NCI-H1105 (cell line): ENCODE data around the gene HAUS7.
A peak's percentile ranks its signal among the peaks of the same experiment; 100 is the strongest.

Experiments
- DNase-seq: peaks from one replicate; lab custom pipeline; 2025; lab: John Stamatoyannopoulos, UW

HAUS7 gene

DNA sequence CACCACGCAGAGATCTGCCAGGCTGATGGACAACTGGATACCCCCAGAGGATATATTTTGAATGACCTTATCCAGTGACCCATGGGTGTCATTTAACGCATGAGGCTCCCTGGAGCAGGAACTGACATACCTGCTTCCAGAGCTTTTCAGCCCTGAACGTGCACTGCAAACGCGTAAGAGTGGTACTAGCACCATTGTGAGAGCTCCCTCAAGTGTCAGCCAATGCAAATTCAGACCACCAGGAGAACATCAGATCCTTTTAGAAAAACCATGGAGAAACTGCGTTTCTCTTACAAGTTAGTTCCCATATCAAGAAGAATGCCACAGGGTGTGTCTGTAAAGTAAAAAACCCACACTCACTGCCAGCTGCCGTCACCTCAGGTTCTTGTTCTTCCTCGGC, 31.8 kb downstream of the HAUS7 start:
- no peak for DNase-seq

DNA sequence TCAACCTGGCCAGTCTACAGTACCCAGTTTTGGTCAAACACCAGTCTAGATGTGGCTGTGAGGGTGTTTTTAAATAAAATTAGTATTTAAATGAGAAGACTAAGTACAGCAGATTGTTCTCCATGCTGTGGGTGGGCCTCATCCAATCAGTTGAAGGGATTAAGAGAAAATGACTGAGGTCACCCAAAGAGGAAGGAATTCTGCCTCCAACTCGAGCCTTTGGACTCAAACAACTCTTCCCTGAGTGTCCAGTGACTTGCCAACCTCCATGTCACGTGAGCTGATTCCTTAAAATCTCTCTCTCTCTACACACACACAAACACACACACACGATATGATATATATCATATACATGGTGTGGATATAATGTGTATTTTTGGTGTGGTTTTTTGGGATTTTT, 34.5 kb downstream of the HAUS7 start:
- no peak for DNase-seq

DNA sequence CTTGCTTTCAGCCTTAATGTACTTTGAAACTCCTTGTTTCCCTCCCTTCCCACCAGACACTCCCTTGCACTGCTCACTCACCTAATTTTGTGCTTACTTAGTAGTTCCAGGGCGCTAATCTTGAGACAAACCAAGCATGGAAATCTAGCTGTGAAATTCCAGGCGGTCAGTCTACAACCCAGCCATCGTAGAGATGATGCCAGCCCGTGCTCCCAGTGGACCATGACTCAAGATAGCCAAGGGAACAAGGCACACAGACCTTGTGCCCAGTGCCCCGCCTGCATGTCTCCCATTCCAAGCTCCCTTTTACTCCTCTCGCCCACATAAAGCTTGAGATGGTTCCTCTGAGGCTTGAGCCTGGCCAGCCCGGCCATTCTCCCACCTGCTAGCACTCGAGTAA, 35.6 kb downstream of the HAUS7 start:
- no peak for DNase-seq

DNA sequence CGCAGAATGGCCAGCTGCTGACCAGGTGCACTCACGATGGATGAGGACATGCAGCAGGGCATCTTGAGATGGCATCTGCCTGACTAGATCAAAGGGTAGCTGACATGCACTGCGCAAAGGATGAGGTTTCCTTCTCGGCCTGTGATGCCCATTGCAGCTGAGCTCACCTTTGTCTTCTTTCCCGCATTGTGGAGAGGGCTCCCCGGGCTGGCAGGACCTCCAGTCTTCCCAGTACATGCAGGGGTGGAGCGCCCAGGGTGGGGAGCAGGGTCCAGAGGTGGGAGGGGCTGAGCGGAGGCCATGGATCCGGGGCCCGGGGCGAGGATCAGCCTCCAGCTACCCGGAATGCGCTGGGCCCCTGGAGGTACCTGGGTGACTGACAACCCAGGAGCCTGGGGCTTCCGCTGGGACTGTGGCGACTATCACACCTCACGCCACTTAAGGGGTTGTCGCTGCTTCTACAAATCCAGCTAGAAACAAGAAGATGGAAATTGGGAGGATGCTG, 36.5 kb downstream of the HAUS7 start:
- no peak for DNase-seq

DNA sequence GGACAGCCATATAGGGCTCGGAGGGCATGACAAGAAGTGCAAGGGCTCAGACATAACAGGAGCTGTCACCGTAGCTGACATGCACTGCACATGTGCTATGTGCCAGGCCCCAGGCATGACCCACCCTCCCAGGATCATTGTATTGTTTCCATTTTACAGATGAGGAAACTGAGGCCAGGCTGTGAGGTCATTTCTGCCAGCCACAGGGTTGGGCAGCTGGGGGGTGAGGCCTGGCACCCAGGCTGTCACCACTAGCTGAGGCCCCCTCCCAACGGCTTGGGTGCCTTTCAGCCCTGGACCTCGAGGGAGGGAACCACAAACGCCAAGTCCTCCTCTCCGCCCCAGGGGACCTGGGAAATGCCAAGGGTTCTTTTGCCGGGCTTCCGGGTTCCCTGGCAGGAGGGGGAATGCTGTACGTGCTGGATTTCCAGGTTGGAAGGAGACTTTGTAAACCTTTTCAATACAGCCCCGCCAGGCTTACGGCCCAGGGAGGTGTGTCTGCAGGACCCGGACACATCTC, 37.2 kb downstream of the HAUS7 start:
- no peak for DNase-seq

DNA sequence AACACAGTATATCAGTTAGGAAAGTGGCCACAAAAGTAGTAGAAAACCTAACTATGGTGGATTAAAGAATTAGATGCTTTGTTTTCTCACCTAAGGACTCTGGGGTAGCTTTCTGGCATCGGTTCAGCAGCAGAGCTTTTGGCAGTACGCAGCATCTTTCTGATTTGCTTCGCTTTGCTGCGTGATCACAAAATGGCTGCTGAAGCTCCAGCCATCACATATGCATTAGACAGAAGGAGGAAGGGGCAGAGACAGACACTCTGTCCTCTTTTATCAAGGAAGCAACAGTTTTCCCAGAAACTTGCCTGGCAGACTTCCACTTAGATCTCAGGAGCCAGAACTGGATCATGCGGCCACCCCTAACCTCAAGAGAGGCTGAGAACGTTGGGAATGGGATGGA, 39.6 kb downstream of the HAUS7 start:
- no peak for DNase-seq

DNA sequence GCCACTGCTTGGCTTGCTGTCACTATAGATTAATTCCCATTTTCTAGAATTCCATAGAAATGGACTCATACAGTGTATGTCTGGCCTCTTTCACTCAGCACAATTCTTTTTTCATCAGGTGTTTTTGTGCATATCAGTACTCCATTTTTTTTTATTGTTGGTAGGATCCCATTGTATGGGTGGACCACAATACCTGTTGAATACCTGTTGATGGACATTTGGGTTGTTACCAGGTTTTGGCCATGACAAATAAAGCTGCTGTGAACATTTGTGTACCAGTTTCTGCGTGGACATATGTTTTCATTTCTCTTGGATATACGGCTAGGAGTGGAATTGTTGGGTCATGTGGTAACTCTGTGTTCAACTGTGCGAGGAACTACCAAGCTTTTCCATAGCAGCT, 44.2 kb downstream of the HAUS7 start:
- no peak for DNase-seq

DNA sequence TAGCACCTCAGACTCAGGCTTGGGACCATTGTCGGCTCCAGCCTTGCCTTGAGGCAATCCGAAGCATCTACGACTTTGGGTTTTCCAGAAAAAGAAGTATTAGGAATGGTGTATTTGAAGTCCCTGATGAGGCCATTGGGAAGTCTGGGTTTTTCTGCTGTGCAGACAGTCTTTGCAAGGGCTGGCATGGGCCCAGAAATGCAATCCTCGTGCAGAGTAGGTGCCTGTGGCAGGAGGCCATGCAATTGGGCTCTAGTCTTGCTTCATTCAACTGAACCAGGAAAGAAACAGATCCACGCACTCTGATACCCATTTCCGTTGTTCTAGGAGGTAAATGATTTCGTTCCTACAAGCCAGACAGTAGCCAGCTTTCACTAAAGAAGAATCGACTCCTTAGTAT, 46.7 kb downstream of the HAUS7 start:
- DNase-seq, result no peak

DNA sequence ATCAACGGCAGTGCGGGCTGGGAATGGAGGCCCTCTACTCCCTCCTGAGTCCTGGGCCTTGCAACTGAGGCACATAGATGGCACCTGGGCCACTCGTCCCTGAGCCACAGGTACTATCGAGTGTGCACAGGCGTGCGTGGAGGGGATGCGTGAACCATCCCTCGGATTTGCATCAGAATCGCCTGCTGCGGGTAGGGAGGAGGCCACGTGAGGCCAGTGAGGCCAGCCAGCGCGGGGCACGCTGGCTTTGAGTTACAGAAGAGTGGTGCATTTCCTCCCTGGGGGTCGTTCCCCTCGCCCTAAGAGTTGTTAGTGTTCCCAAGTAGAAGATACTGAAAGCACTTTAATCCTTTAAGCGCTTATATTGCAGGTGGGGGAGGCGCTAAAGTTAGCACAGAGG, 48.5 kb downstream of the HAUS7 start:
- DNase-seq, result no peak

DNA sequence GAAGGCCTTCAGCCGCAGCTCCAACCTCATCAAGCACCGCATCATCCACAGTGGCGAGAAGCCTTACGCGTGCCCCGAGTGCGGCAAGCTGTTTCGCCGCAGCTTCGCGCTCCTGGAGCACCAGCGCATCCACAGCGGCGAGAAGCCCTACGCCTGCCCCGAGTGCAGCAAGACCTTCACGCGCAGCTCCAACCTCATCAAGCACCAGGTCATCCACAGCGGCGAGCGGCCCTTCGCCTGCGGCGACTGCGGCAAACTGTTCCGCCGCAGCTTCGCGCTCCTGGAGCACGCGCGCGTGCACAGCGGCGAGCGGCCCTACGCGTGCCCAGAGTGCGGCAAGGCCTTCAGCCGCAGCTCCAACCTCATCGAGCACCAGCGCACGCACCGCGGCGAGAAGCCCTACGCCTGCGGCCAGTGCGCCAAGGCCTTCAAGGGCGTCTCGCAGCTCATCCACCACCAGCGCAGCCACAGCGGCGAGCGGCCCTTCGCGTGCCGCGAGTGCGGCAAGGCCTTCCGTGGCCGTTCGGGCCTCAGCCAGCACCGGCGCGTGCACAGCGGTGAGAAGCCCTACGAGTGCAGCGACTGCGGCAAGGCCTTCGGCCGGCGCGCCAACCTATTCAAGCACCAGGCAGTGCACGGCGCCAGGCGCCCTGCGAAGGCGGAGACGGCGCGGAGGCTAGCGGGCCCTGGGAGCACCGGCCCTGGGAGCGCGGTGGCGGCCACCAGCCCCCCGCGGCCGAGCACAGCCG, 49.4 kb downstream of the HAUS7 start:
- DNase-seq, result no peak

DNA sequence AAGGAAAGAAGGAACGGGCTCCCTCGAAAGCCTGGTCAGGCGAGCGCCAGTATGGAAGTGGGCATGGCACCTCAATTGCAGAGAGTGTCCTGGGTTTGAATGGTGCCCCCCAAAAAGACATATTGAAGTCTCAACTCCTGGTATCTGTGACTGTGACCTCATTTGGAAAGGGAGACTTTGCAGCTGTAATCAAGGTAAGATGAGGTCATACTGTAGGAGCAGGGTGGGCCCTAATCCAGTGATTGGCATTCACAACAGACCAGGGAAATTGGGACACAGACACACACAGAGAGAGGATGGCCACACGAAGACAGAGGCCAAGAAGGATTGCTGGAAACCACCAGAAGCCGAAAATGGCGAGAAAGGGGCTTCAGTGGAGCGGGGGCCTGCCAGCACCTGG, 52.7 kb downstream of the HAUS7 start:
- DNase-seq, result no peak

DNA sequence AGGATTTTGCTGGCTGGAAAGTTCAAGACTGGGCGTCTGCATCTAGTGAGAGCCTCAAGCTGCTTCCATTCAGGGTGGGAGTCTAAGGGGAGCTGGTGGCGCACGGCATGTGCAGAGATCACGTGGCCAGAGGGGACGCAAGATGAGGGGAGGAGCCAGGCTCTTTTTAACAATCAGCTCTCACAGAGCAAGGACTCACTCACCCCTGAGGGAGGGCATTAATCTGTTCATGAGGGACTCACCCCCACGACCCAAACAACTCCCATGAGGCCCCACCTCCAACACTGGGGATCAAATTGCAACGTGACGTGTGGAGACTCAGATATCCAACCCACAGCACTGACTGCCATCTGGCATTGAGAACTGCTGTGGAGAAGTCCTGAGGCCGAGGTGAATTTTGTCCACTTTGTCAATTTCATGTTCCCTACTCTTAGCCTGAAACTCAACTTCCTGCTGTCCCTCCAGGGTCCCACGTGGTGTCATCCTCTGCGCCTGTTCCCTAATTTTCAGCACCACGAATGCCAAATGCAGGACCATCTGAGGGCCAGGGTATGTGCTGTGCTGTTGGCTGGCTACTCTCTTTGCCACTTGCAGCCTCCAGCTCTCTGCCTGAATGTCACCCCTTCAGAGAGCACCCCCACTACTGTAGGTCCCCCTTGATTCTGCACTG, 53.5 kb downstream of the HAUS7 start:
- DNase-seq, result no peak

DNA sequence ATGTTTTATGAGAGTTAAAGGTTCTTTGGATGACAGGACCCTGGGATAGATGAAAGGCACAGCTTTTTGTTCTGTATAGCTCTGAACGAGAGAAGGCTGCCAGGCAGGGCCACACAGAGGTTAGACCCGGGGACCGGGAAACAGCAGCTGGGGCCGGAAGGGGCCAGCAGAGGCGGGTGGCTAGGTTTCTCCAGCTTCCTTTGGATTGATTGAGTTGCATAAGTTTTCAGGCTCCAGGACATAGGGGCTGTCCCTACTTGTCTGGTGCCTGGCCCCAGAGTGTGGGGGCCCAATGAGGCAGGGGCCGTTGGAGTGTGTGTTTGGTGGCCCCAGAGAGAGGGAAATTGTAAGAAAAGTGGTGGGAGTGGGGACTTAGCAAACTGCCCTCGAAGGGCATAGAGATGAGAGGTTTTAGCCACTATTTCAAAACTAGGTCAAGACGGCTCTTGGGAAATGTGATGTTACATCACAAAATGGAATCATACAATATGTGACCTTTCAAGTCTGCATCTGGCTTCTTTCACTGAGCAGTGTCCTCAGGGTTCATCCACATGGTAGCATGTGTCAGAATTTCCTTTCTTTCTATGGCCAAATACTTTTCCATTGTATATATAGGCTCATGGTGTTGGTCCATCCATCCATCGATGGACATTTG, 55.4 kb downstream of the HAUS7 start:
- DNase-seq, result no peak

DNA sequence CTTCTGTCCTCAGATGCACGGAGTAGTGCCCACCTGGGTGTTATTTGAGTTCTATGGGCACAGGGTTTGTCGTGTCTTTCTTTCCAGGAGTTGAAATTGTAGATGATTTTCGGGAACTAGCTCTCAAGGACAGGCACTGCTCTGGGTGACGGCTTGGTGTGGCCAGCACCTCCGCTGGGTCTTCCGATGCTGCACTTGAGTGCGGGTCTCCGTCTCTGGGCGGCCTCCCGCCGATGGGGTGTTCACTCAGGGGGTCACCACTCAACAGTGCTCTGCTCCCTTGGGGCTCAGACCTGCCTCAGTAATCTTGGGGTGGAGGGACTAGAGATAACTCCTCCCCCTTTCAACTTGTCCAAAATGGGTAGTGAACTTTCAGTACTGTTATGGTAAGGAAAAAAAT, 56.6 kb downstream of the HAUS7 start:
- DNase-seq, result no peak

DNA sequence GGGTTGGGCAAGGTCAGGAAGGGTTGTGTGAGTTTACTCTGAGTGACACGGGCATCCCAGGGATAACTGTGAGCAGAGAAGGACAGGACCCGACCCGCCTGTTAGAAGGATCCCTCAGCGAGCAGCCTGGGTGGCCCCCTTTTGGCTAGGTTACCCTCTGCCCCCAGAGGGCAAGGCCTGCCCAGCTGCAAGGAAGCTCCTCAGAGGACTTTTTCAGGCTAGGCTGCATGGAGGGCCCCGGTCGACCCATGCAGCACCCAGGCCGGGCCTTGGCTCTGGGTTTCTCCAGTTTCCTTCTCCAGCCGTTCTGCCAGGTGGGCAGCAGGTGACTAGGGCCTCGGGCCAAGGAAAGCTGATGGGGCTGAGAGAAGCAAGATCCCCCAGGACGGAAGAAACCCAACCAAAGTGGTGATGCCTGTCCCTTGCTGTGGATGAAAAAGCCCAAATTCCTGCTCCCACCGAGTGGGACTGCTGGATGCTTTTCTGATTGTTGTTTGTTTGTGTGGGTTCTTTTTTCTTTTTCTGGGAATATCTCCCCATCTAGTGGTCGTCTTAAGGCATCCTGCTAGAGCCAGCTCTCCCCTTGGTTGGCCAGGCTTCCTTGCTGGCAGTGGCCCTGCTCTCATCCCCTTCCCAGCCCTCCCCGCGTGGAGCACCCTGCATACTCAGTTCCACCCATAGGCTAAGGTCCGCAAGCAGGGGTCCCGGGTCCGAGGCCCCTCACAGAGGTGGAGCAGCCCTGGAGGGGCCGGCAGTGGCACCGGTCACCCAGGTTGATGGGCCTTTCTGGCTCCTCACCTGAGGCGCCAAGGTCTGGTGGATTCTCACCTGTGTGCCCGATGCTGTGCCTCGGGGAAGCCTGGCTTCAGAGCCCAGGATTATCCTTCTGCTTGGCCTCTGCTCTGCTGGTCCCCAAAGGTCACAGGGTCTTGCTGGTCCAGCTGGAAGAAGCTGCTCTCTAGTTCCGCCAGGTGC, 57.3 kb downstream of the HAUS7 start:
- DNase-seq, result no peak

DNA sequence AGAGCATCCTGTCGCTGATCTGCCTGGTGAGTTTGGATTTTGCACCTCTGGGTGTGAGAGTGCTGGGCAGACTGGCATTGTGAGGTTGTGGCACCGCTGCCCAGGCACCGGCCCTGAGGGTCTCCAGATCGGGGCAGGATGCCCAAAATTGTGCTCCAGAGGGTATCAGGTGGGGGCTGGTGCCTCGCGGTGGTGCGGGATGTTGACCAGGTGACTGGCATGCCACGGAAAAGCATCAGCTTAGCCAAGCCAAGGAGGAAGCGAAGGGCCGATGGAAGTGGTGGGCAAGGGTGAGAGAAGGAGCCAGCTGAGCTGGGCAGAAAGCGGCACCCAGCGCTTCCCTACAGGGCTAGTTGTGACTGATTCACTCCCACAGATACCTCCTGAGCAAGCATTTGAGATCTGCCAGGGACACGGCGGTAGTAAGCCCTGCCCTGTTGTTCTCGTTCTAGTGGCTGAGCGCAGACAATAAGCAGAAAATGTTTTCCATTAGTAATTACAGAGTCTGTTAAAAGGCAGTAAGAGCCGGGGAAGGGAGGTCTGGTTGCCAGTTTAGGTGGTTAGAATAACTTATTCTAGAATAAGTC, 58.3 kb downstream of the HAUS7 start:
- DNase-seq, result peak; percentile 67

DNA sequence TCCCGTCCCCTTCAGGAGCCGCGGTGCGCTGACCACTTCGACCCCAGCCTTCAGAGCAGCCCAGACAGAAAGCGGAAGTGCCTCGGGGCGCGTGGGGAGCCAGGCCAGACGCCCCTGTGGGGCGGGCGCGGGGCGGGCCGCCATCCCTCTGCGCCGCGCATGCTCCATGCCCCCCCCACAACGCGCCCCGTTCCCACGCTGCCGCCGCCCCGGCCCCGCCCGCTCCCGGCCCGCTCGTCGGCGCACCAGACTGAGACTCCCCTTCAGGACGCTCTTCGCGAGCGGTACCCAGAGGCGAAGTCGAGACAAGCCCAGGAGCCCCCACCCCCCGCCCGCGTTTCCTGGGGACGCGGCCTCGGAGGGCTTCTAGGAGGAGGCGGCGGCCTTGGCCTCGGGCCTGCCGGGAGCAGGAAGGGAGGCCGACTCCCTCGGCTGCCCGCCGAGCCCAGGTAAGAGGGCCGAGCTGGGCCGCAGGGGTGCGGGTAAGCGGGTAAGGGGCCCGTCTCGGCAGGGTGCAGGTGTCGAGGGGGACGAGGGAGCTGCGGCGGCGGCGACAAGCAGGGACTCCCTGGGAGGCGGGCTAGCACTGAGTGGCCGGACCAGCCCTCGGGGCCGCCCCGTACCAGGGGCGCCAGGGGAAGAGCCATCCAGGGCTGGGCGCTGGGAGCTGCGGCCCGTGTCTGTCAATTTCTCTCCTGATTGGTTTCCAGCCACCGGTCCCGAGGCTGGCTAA, 59.0 kb downstream of the HAUS7 start, which contains the start of gene ZFP92:
Gene ZFP92, plus strand, starts transcription at position 218 of the 733 bp plus-strand sequence. CDS start 6,851 bp downstream, outside the sequence.
- DNase-seq, result no peak

DNA sequence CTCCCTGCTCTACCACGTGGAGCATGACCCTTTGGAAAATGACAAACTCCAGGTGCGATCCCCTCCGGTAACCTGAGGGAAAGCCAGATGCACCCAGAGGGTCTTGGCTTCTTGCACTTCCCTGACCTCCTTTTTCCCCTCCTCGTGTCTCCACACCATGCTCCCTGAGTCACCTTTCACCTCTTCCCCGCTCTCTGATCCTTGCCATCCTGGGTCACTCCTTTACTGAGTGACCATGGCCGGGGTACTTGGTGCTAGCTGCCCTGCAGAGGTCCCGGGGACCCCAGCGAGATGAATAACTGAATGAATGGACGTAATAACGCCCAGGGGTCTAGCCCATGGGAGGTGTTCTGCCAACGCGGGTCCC, 59.5 kb downstream of the HAUS7 start:
- no peak for DNase-seq

DNA sequence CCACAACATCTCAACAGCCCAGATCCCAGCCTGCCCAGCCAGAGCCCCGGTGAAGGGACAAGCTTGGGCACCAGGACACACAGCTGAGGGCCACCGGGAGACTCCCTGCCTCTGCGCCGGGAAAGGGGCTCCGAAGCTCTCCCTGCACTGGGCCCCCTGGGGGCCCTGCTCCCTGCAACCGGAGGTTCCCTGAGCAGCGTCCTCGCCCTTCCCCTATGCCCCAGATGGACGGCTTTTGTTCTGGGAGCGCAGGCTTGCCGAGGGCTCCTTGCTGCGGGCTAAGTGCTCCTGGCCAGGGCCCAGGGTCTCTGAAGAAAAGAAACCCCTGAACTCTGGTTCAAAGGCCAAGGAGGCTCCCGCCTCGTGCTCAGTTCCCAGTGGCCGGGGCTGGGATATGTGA, 60.0 kb downstream of the HAUS7 start:
- DNase-seq, result no peak

DNA sequence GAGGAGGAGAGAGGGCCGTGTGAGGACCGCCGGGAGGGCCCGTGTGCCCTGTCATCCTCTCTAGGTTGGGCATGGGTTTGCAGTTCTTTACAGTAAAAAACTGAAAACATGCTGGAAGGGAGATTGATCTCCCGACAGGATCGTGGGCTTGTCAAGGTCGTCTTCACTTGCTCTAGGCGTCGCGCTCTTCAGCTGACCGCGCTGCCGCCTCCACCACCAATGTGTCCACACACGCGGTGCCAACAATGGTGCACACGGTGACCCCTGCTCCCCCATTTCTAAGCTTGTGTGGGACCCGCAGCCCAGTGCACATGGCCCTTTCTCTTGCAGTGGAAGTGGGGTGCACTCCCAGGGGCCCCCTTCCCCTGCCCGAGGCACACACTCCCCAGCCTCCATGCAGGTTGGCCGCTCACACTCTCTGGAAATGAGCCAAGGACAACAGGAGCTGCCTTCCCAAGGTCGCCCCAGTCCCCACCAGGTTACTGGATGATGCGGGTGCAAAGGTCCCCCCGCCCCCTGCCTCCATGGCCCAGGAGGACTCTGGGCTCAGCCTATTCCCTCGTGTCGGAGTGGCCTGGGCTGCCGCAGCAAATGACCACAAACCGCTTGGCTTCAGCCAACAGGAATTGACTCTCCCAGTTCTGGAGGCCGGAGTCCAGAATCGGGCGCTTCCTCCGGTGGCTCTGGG, 60.8 kb downstream of the HAUS7 start:
- DNase-seq, result no peak
